Astrocyte (in vitro differentiated cells and primary cell): Measurements from ENCODE around the gene DRGX. TPM values are rescaled to one million over a fixed set of nuclear protein-coding genes. Genes with fewer than 3 reads are reported as not detected.
A peak's percentile ranks its signal among the peaks of the same experiment; 100 is the strongest.

Source experiments
- DNase-seq: peaks from one replicate; pipeline ENCODE4 v3.0.0-alpha.2; 2010; ENCODE audit warnings: low read depth
- FAIRE-seq: peaks from 2 replicates; lab custom pipeline; 2011; peaks lifted over from hg19 to GRCh38; lab: Jason Lieb, UNC
- H2AFZ ChIP-seq: 2 replicates; pipeline ENCODE4 v1.6.0; 2012; ENCODE audit warnings: low read depth, low read length, inconsistent platforms
- H3K27ac ChIP-seq: 2 replicates; pipeline ENCODE4 v1.5.1; 2011; ENCODE audit warnings: low read depth, low read length, inconsistent platforms
- H3K27me3 ChIP-seq: 2 replicates; pipeline ENCODE4 v1.6.0; 2011; ENCODE audit warnings: low read length, inconsistent platforms; ENCODE audit not compliant: insufficient read depth
- H3K36me3 ChIP-seq: 2 replicates; pipeline ENCODE4 v1.5.1; 2011; ENCODE audit warnings: low read length, inconsistent platforms; ENCODE audit not compliant: insufficient read depth
- H3K4me1 ChIP-seq: 2 replicates; pipeline ENCODE4 v1.5.1; 2011; ENCODE audit warnings: low read length, inconsistent platforms; ENCODE audit not compliant: insufficient read depth
- H3K4me2 ChIP-seq: 2 replicates; pipeline ENCODE4 v1.6.0; 2012; ENCODE audit warnings: low read length, inconsistent platforms
- H3K4me3 ChIP-seq: 2 replicates; pipeline ENCODE4 v1.5.1; 2011; ENCODE audit warnings: low read depth, mild to moderate bottlenecking, low read length, inconsistent platforms; ENCODE audit not compliant: insufficient read depth
- H3K79me2 ChIP-seq: 2 replicates; pipeline ENCODE4 v1.6.0; 2012; ENCODE audit warnings: mild to moderate bottlenecking, low read length, inconsistent platforms; ENCODE audit not compliant: insufficient read depth
- H3K9ac ChIP-seq: 2 replicates; pipeline ENCODE4 v1.6.0; 2012; ENCODE audit warnings: mild to moderate bottlenecking, low read length, inconsistent platforms
- H3K9me3 ChIP-seq: 2 replicates; pipeline ENCODE4 v1.5.1; 2012; ENCODE audit warnings: low read depth, mild to moderate bottlenecking, low read length, inconsistent platforms; ENCODE audit not compliant: insufficient read depth
- H4K20me1 ChIP-seq: 2 replicates; pipeline ENCODE4 v1.6.0; 2012; ENCODE audit warnings: low read length, inconsistent platforms; ENCODE audit not compliant: insufficient read depth
- H3K27ac Mint-ChIP-seq: one replicate; pipeline ENCODE4 v1.8.0; 2021; ENCODE audit warnings: mild to moderate bottlenecking, mixed read lengths; ENCODE audit not compliant: unreplicated experiment
- H3K27me3 Mint-ChIP-seq: one replicate; pipeline ENCODE4 v1.8.0; 2021; ENCODE audit warnings: low read depth, mixed read lengths; ENCODE audit not compliant: unreplicated experiment
- H3K36me3 Mint-ChIP-seq: one replicate; pipeline ENCODE4 v1.8.0; 2021; ENCODE audit warnings: low read depth, mixed read lengths; ENCODE audit not compliant: unreplicated experiment
- H3K4me1 Mint-ChIP-seq: one replicate; pipeline ENCODE4 v1.8.0; 2021; ENCODE audit warnings: low read depth, mixed read lengths; ENCODE audit not compliant: unreplicated experiment
- H3K4me3 Mint-ChIP-seq: one replicate; pipeline ENCODE4 v1.8.0; 2021; ENCODE audit warnings: mild to moderate bottlenecking, moderate library complexity, mixed read lengths; ENCODE audit not compliant: unreplicated experiment
- H3K9me3 Mint-ChIP-seq: one replicate; pipeline ENCODE4 v1.8.0; 2021; ENCODE audit warnings: mild to moderate bottlenecking, mixed read lengths; ENCODE audit not compliant: unreplicated experiment
- CTCF ChIP-seq: IDR thresholded peaks from 2 replicates; pipeline ENCODE4 v1.5.1; 2011; ENCODE audit warnings: low read depth, mild to moderate bottlenecking, inconsistent platforms, low read length, moderate library complexity; ENCODE audit not compliant: insufficient read depth
- EZH2 ChIP-seq: IDR thresholded peaks from 2 replicates; pipeline ENCODE4 v1.6.1; 2012; ENCODE audit warnings: mild to moderate bottlenecking, low read length, inconsistent platforms; ENCODE audit not compliant: insufficient read depth
- total RNA-seq: library from RNA; stranded (reverse); gene quantifications from 2 replicates; pipeline ENCODE4 v1.2.1, GENCODE V29; 2021

The DRGX gene
- total RNA-seq, 1 donor from 2014 or later = not detected

GRCh38 chr10:49396666-49396999, 744 bp upstream of the DRGX start:
- H4K20me1 ChIP-seq = no peaks in the 10 kb centered on the region
- Mint-ChIP-seq H3K36me3 (no peaks in the 10 kb centered on the region), H3K27me3 (peaks cover 78% of the 10 kb centered on the region), H3K27ac (no peak overlapping the region), H3K4me3 (no peak overlapping the region), H3K9me3 (no peaks in the 10 kb centered on the region), H3K4me1 (peaks cover 3% of the 10 kb centered on the region)
- no peak overlapping the region for H2AFZ ChIP-seq
- H3K4me1 ChIP-seq = peaks cover 5% of the 10 kb centered on the region
- H3K36me3 ChIP-seq = no peaks in the 10 kb centered on the region
- H3K79me2 ChIP-seq = no peaks in the 10 kb centered on the region
- FAIRE-seq (no peak), DNase-seq (no peak)
- no peak overlapping the region for H3K9ac ChIP-seq
- H3K27ac ChIP-seq = no peak overlapping the region
- H3K27me3 ChIP-seq = peaks cover 82% of the 10 kb centered on the region
- H3K9me3 ChIP-seq = no peaks in the 10 kb centered on the region
- H3K4me2 ChIP-seq = no peak overlapping the region
- TF ChIP-seq CTCF = no peak
- TF ChIP-seq EZH2 = no peak
- H3K4me3 ChIP-seq = no peak overlapping the region

DNA sequence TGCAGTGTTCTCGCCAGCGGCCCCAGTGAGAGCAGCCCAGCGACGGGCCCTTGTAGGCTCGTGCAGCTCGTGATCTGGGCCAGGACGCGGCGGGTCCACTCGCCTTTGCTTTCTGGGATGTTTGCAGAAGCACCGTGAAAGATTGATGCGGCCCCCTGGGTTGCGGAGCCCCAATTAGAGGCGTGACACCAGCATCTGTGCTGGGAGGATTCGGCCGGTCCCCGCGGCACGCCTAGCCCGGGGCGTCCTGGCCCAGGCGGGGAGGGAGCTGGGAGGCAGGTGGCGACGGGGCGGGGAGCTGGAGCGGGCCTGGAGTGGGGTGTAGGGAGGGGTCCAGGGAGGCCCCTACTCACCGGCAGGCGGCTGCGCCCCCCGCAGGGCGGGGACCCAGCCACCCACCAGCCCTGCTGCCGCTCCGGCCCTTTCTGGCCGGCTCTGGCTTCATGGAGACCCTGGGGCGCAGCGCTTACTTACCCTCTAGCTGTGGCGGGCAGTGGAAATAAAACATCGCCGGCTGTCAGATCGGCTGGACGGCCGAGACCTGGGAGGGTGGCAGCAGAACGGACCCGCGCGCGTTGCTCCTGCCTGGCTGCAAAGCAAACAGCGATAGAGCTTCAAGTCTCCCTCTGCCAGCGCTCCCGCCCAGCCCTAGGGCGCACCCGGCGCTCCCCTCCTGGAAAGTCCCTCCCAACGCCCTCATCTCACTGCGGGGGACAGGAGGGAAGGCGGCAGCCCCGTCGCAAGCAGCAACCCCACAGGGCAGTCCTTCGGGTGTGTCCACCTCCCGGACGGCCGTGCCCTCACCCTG, 752 bp downstream of the DRGX start:
- no peaks in the 10 kb centered on the region for H4K20me1 ChIP-seq
- H2AFZ ChIP-seq = no peak overlapping the region
- FAIRE-seq (no peak), DNase-seq (no peak)
- Mint-ChIP-seq H3K27me3 (peaks cover 78% of the 10 kb centered on the region), H3K36me3 (no peaks in the 10 kb centered on the region), H3K9me3 (no peaks in the 10 kb centered on the region), H3K27ac (no peak overlapping the region), H3K4me3 (no peak overlapping the region), H3K4me1 (peaks cover 3% of the 10 kb centered on the region)
- peaks cover 5% of the 10 kb centered on the region for H3K4me1 ChIP-seq
- H3K27me3 ChIP-seq = peaks cover 80% of the 10 kb centered on the region
- no peak overlapping the region for H3K27ac ChIP-seq
- no peaks in the 10 kb centered on the region for H3K36me3 ChIP-seq
- no peak overlapping the region for H3K4me2 ChIP-seq
- peak; percentile 98 for TF ChIP-seq EZH2
- TF ChIP-seq CTCF = no peak
- no peak overlapping the region for H3K4me3 ChIP-seq
- no peaks in the 10 kb centered on the region for H3K79me2 ChIP-seq
- H3K9ac ChIP-seq = no peak overlapping the region
- H3K9me3 ChIP-seq = no peaks in the 10 kb centered on the region

GRCh38 chr10:49393757-49394156, 2.1 kb downstream of the DRGX start:
- no peaks in the 10 kb centered on the region for H3K36me3 Mint-ChIP-seq
- Histone ChIP-seq H3K4me3 (no peak overlapping the region), H3K79me2 (no peaks in the 10 kb centered on the region), H3K9me3 (no peaks in the 10 kb centered on the region), H3K4me2 (no peak overlapping the region), H3K27me3 (peaks cover 74% of the 10 kb centered on the region), H3K9ac (no peak overlapping the region), H2AFZ (no peak overlapping the region), H4K20me1 (no peaks in the 10 kb centered on the region), H3K27ac (no peak overlapping the region), H3K4me1 (peaks cover 5% of the 10 kb centered on the region), H3K36me3 (no peaks in the 10 kb centered on the region)
- DNase-seq = no peak
- no peaks in the 10 kb centered on the region for H3K9me3 Mint-ChIP-seq
- peaks cover 3% of the 10 kb centered on the region for H3K4me1 Mint-ChIP-seq
- H3K27ac Mint-ChIP-seq = no peak overlapping the region
- no peak overlapping the region for H3K4me3 Mint-ChIP-seq
- H3K27me3 Mint-ChIP-seq = peaks cover 78% of the 10 kb centered on the region
- FAIRE-seq = no peak
- TF ChIP-seq EZH2 (no peak), CTCF (no peak)
